HEK293 (cell line): Measurements from ENCODE around the gene PTPRN2.

Experiments
- CTCF ChIA-PET: fragments of 350-600 bp; formaldehyde crosslinking; extraction: SDS; loops from one replicate; lab custom pipeline; 2021; ENCODE audit warnings: antibody characterized with exemption; lab: Yijun Ruan, JAX
- POLR2A ChIA-PET: fragments of 300-600 bp; formaldehyde crosslinking; extraction: SDS; loops from one replicate; lab custom pipeline; 2020; ENCODE audit warnings: antibody characterized with exemption, inconsistent platforms; lab: Yijun Ruan, JAX
- H3K27ac ChIP-seq: fragments of 200-500 bp; sonication (Bioruptor generic); 2 replicates; pipeline ENCODE4 v1.5.1; 2014; ENCODE audit warnings: low read depth, low read length, control low read depth, inconsistent platforms; ENCODE audit errors: extremely low read depth
- H3K36me3 ChIP-seq, 2 experiments: fragments of 200-500 bp in 1 of 2; sonication (Bioruptor generic) in 1 of 2; 1 replicate in 1 of 2; 2 replicates in 1 of 2; pipeline ENCODE4 v1.5.1; 2014 to 2017; ENCODE audit warnings: inconsistent platforms in 2 of 2, low read length in 2 of 2; ENCODE audit not compliant: control insufficient read depth in 2 of 2, insufficient read depth in 1 of 2
- H3K4me1 ChIP-seq: fragments of 200-500 bp; sonication (Bioruptor generic); 2 replicates; pipeline ENCODE4 v1.5.1; 2014; ENCODE audit warnings: mild to moderate bottlenecking, low read length, inconsistent platforms; ENCODE audit not compliant: control insufficient read depth, insufficient read depth
- H3K4me3 ChIP-seq: 2 replicates; pipeline ENCODE4 v1.5.1; 2011; ENCODE audit warnings: low read depth, mild to moderate bottlenecking, control low read depth, low read length, moderate library complexity
- H3K9me3 ChIP-seq: fragments of 200-500 bp; sonication (Bioruptor generic); 2 replicates; pipeline ENCODE4 v1.5.1; 2014; ENCODE audit warnings: low read depth, low read length, inconsistent platforms; ENCODE audit not compliant: control insufficient read depth, insufficient read depth
- OVOL3 ChIP-seq: fragments of 450-650 bp; formaldehyde crosslinking; IDR thresholded peaks from 2 replicates; pipeline ENCODE4 v1.5.1; 2016; ENCODE audit warnings: missing biosample characterization, missing genetic modification characterization
- RBAK ChIP-seq: fragments of 450-650 bp; formaldehyde crosslinking; IDR thresholded peaks from 2 replicates; pipeline ENCODE4 v1.5.1; 2016; ENCODE audit warnings: missing biosample characterization, missing genetic modification characterization
- SCRT1 ChIP-seq: fragments of 450-650 bp; formaldehyde crosslinking; IDR thresholded peaks from 2 replicates; pipeline ENCODE4 v1.5.1; 2016; ENCODE audit warnings: missing biosample characterization, missing genetic modification characterization, borderline replicate concordance
- WT1 ChIP-seq: fragments of 450-650 bp; formaldehyde crosslinking; IDR thresholded peaks from 2 replicates; pipeline ENCODE4 v1.5.1; 2016; ENCODE audit warnings: missing biosample characterization, missing genetic modification characterization
- ZBTB48 ChIP-seq: fragments of 450-650 bp; formaldehyde crosslinking; IDR thresholded peaks from 2 replicates; pipeline ENCODE4 v1.5.1; 2016; ENCODE audit warnings: missing biosample characterization, missing genetic modification characterization
- ZBTB8A ChIP-seq: fragments of 450-650 bp; formaldehyde crosslinking; IDR thresholded peaks from 2 replicates; pipeline ENCODE4 v1.5.1; 2016; ENCODE audit warnings: missing biosample characterization, missing genetic modification characterization
- ZNF146 ChIP-seq: fragments of 450-650 bp; formaldehyde crosslinking; IDR thresholded peaks from 2 replicates; pipeline ENCODE4 v1.5.1; 2016; ENCODE audit warnings: missing biosample characterization, missing genetic modification characterization
- ZNF202 ChIP-seq: fragments of 450-650 bp; formaldehyde crosslinking; IDR thresholded peaks from 2 replicates; pipeline ENCODE4 v1.5.1; 2016; ENCODE audit warnings: missing biosample characterization, missing genetic modification characterization, borderline replicate concordance
- ZNF23 ChIP-seq: fragments of 450-650 bp; formaldehyde crosslinking; IDR thresholded peaks from 2 replicates; pipeline ENCODE4 v1.5.1; 2016; ENCODE audit warnings: missing biosample characterization, missing genetic modification characterization, borderline replicate concordance
- ZNF37A ChIP-seq: fragments of 450-650 bp; IDR thresholded peaks from 2 replicates; pipeline ENCODE4 v1.5.1; 2018; ENCODE audit warnings: missing biosample characterization, missing genetic modification characterization
- ZNF521 ChIP-seq: fragments of 450-650 bp; formaldehyde crosslinking; IDR thresholded peaks from 2 replicates; pipeline ENCODE4 v1.5.1; 2017; ENCODE audit warnings: missing biosample characterization, mild to moderate bottlenecking, missing genetic modification characterization
- ZNF560 ChIP-seq: fragments of 450-650 bp; formaldehyde crosslinking; IDR thresholded peaks from 2 replicates; pipeline ENCODE4 v1.5.1; 2017; ENCODE audit warnings: missing biosample characterization, missing genetic modification characterization, borderline replicate concordance
- ZNF585B ChIP-seq: fragments of 450-650 bp; formaldehyde crosslinking; IDR thresholded peaks from 2 replicates; pipeline ENCODE4 v1.5.1; 2016; ENCODE audit warnings: missing biosample characterization, missing genetic modification characterization
- ZNF623 ChIP-seq: fragments of 450-650 bp; formaldehyde crosslinking; IDR thresholded peaks from 2 replicates; pipeline ENCODE4 v1.5.1; 2016; ENCODE audit warnings: missing biosample characterization, missing genetic modification characterization
- ZNF707 ChIP-seq: fragments of 450-650 bp; formaldehyde crosslinking; IDR thresholded peaks from 2 replicates; pipeline ENCODE4 v1.5.1; 2016; ENCODE audit warnings: missing biosample characterization, missing genetic modification characterization
- ZNF830 ChIP-seq: fragments of 450-650 bp; IDR thresholded peaks from 2 replicates; pipeline ENCODE4 v1.5.0; 2018; ENCODE audit warnings: missing biosample characterization, missing genetic modification characterization, low read depth, mild to moderate bottlenecking, moderate library complexity
- TF ChIP-seq, protein P1 (sequence below): fragments of 450-650 bp; formaldehyde crosslinking; IDR thresholded peaks from 2 replicates; pipeline ENCODE4 v1.5.1; 2016; ENCODE audit warnings: missing biosample characterization, missing genetic modification characterization
- TF ChIP-seq, protein P2 (sequence below): fragments of 450-650 bp; formaldehyde crosslinking; IDR thresholded peaks from 2 replicates; pipeline ENCODE4 v1.5.1; 2016; ENCODE audit warnings: missing biosample characterization, missing genetic modification characterization

PTPRN2 gene

DNA sequence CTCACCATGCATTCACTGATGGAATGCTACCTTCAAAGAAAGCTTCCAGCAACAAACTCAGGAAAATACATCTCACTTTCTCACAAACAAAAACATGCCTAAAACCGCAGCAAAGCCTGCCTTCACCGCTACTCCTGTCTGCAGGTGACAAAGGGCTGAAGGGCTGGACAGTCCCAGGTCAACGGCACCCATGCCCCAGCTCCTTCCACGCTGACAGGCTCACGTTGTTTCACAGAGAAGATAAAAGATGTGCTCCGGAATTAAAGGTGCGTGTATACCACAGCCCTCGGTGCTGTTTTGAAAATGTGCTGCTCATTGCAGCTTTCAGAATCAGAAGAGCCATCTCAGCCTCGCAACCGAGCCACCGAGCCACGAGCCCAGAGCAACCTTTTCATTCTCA is 445.0 kb downstream of the PTPRN2 start (continued):
- TF ChIP-seq, protein P1, sequence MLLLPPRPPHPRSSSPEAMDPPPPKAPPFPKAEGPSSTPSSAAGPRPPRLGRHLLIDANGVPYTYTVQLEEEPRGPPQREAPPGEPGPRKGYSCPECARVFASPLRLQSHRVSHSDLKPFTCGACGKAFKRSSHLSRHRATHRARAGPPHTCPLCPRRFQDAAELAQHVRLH (tag by site-specific recombination): no peak
- TF ChIP-seq, all 188 proteins: peak for 0

DNA sequence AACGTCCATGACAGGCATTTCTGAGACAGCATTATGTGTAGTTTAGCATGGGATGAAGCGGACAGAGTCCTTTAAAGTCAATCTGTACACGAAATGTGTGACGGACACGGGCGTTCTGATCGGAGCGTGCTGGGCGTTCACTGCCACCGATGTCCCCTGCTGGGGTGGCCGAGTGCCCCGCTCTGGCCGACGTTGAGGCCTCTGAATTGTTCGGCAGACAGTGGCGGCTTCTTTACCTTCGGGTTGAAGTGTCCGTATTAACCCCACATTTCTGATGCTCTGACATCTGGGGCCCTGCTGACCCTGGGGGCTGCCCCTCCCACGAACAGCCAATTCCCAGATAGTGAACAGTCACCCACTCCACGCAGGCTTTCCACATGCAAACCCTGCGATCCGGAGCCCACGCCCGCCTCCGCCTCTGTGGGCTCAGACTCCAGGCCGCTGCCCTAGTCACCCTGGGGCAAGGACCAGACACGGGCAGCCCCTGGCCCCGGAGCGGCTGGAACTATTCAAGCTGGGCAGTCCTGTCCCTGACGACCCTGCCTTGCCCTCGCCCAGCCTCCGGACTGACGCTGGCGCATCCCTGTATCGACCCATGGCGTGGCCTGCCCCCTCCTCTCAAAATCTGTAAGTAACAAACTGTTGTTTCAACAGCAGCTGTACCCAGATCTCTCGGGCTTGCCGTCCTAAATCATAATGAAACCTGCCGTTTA is 445.7 kb downstream of the PTPRN2 start:
- Histone ChIP-seq H3K4me3 (no peak overlapping the region), H3K4me1 (no peaks in the 10 kb centered on the region), H3K9me3 (no peaks in the 10 kb centered on the region)
- TF ChIP-seq ZNF146 (no peak), OVOL3 (tag by site-specific recombination) (no peak), ZNF830 (tag by site-specific recombination) (no peak), ZNF202 (tag by site-specific recombination) (no peak), ZNF37A (tag by site-specific recombination) (no peak)
- TF ChIP-seq, protein P2, sequence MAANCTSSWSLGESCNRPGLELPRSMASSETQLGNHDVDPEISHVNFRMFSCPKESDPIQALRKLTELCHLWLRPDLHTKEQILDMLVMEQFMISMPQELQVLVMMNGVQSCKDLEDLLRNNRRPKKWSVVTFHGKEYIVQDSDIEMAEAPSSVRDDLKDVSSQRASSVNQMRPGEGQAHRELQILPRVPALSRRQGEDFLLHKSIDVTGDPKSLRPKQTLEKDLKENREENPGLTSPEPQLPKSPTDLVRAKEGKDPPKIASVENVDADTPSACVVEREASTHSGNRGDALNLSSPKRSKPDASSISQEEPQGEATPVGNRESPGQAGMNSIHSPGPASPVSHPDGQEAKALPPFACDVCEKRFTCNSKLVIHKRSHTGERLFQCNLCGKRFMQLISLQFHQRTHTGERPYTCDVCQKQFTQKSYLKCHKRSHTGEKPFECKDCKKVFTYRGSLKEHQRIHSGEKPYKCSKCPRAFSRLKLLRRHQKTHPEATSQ (tag by site-specific recombination): no peak
- TF ChIP-seq, all 188 proteins: peak for 0
- Histone ChIP-seq H3K36me3 (no peaks in the 10 kb centered on the region), H3K27ac (no peak overlapping the region)
- CTCF ChIA-PET: no interaction called here
- POLR2A ChIA-PET: no interaction called here

DNA sequence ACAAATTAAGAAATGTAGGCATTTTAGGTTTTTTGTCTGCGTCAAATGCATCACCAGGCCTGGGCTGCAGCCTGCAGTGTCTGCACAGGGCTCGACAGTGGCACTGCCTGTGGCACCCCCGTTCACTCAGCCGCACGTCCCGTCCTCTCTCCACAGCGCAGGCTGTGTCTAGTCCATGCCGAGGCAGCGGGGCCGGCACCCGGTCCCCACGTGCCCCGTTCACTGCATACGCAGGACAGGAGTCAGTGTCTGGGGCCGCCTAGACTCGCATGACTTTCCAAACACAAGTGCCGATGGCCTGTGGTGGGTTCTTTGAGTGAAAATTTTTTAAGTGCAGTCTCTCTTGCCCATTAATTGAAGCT is 446.4 kb downstream of the PTPRN2 start:
- Histone ChIP-seq H3K9me3 (no peaks in the 10 kb centered on the region), H3K36me3 (no peaks in the 10 kb centered on the region), H3K4me1 (no peaks in the 10 kb centered on the region)
- POLR2A ChIA-PET: no interaction called here
- CTCF ChIA-PET: no interaction called here
- TF ChIP-seq ZBTB48 (tag by site-specific recombination): no peak
- TF ChIP-seq SCRT1 (tag by site-specific recombination): no peak
- TF ChIP-seq ZNF560 (tag by site-specific recombination): no peak
- TF ChIP-seq ZNF23 (tag by site-specific recombination): no peak
- TF ChIP-seq RBAK (tag by site-specific recombination): no peak
- TF ChIP-seq ZNF623 (tag by site-specific recombination): no peak
- TF ChIP-seq ZNF585B (tag by site-specific recombination): no peak
- TF ChIP-seq ZNF707 (tag by site-specific recombination): no peak
- TF ChIP-seq, all 188 proteins: peak for 0
- Histone ChIP-seq H3K27ac (no peak overlapping the region), H3K4me3 (no peak overlapping the region)

DNA sequence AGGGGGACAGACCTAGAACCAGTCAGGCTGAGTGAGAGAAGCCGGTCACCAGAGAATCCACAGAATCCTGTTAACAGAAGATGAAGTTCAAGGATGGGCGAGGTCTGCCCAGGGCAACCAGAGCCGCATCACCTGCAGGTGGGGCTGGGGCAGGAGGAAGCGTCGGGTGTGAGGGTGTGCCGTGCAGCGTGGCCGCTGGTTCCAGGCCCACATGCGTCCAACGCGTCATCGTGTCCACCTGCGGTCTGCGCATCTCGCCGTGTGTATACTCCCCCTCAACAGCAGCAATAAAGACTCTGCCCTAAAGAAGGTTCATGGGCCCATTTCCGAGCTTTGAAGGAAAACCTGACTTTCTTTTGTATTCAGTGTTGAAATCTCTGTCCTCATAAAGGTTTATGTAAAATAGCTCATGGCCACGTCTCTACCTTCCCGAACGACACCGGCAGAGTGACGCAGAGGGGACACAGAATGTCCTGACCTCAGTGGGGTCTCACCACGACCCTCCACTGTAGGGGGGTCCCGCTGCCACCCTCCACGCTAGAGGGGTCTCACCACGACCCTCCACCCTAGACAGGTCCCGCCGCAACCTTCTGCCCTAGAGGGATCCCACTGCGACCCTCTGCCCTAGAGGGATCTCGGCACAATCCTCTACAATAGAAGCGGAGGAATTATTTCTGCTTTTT is 446.9 kb downstream of the PTPRN2 start:
- POLR2A ChIA-PET: no interaction called here

More for the DNA sequence above, 446.9 kb downstream of the PTPRN2 start:
- H3K27ac ChIP-seq: no peak overlapping the region
- TF ChIP-seq ZBTB8A (tag by site-specific recombination): no peak
- TF ChIP-seq WT1 (tag by site-specific recombination): no peak
- no peak for TF ChIP-seq ZNF521 (tag by site-specific recombination)
- no peaks in the 10 kb centered on the region for H3K36me3 ChIP-seq
- no peaks in the 10 kb centered on the region for H3K9me3 ChIP-seq
- CTCF ChIA-PET: no interaction called here
- no peaks in the 10 kb centered on the region for H3K4me1 ChIP-seq
- no peak overlapping the region for H3K4me3 ChIP-seq
